Neural progenitor cell (in vitro differentiated cells): ENCODE data around the gene RNPS1.

Experiments used
- EZH2 ChIP-seq: fragments of 200-600 bp; sonication (generic); IDR thresholded peaks from 2 replicates; pipeline ENCODE4 v1.6.1; 2017; ENCODE audit warnings: antibody characterized with exemption, mild to moderate bottlenecking, moderate library complexity
- EZH2phosphoT487 ChIP-seq: fragments of 200-600 bp; sonication (generic); IDR thresholded peaks from 2 replicates; pipeline ENCODE4 v1.6.1; 2017; ENCODE audit warnings: antibody characterized with exemption
- TF ChIP-seq, protein P1 (sequence below): fragments of 200-600 bp; sonication (generic); IDR thresholded peaks from 2 replicates; pipeline ENCODE4 v1.5.1; 2017; ENCODE audit warnings: antibody characterized with exemption, mild to moderate bottlenecking

DNA sequence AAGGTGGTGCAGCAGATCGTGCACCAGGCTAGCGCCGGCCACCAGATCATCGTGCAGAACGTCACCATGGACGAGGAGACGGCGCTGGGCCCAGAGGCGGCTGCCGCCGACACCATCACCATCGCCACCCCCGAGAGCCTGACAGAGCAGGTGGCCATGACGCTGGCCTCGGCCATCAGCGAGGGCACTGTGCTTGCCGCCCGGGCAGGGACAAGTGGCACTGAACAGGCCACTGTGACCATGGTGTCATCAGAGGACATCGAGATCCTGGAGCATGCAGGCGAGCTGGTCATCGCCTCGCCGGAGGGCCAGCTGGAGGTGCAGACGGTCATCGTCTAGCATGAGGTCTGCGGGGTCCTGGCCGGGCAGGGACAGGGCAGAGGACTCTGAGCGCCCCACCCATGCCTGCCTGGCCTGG is 32.7 kb downstream of the RNPS1 start:
- TF ChIP-seq, protein P1, sequence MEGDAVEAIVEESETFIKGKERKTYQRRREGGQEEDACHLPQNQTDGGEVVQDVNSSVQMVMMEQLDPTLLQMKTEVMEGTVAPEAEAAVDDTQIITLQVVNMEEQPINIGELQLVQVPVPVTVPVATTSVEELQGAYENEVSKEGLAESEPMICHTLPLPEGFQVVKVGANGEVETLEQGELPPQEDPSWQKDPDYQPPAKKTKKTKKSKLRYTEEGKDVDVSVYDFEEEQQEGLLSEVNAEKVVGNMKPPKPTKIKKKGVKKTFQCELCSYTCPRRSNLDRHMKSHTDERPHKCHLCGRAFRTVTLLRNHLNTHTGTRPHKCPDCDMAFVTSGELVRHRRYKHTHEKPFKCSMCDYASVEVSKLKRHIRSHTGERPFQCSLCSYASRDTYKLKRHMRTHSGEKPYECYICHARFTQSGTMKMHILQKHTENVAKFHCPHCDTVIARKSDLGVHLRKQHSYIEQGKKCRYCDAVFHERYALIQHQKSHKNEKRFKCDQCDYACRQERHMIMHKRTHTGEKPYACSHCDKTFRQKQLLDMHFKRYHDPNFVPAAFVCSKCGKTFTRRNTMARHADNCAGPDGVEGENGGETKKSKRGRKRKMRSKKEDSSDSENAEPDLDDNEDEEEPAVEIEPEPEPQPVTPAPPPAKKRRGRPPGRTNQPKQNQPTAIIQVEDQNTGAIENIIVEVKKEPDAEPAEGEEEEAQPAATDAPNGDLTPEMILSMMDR = no peak
- TF ChIP-seq EZH2 (no peak), EZH2phosphoT487 (no peak)
